HG03095 (cell line): ENCODE measurements around the gene FAM72D.
"Not testable (repeated sequence)": the region's sequence is repeated elsewhere in the genome, so short reads cannot be mapped to it uniquely, and the experiment has no call there.

Experiments used
- ATAC-seq: cut with Tn5 transposase; IDR thresholded peaks from one replicate; pipeline ENCODE4 v1.9.1; 2021; ENCODE audit warnings: moderate library complexity; ENCODE audit not compliant: unreplicated experiment

The FAM72D gene

DNA sequence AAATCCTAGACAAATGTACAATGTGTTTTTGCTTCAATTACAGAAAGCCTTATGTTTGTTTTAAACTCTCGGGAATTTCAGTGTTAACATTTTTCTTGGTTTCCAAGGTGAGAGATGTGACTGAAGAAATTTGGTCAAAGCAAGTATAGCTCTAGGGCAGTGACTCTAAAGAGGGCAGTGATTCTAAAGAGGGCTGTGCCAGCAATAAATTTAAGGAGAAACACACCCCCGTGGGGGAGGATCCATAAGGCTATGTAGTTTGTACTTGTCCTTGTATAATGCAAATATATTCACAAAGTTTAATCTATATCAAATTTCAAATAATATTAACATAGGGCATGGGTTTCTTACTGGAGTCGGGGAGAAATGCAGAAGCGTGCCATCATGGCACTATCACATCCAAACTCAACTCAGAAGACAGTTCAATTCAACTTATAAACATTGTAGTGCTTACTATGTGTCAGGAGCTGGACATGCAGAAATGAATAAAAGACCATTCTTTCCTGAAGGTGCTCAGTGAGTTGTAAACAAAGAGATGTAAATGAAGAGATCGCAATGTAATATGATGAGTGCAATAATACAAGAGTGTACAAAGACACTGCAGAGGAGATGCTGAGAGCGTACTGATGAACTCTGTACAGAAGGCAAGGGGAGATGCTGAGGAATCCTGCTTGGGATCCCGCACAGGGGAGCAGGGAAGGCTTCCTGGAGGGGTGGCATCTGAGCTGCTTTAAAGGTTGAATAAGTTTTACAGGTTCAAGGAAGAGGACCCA lies 13.1 kb upstream of the FAM72D start:
- ATAC-seq = not testable (repeated sequence)

GRCh38 chr1:145093517-145094149 lies 2.1 kb upstream of the FAM72D start:
- not testable (repeated sequence) for ATAC-seq

DNA sequence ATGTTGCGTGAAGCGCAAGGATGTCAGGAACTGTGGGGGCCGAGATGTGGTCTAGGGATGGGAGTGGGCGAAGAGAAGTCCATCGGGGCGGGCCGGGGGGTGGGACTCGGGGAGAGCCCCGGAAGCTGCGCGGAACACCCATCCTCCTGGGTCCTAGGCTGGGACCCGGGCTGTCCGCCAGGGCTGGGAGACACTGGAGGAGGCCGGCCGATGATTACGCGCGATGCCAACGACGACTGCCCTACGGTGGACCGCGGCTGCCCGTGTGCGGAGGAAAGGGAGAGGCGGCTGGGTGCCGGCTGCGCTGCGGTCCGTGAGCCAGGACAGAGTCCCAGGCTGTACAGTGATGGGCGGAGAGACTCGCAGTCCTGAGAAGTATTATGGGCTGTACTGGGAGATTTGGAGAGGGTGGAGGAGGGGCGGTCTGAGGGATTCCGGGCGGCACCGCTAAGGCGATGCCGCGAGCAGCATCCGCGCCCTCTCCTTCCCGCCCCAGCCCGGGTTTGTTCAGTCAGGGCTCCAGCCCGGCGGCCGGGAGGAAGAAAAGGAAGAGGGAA lies 1.0 kb upstream of the FAM72D start:
- ATAC-seq = peak; percentile 2

- ATAC-seq = not testable (repeated sequence)
These were observed 6.0 kb downstream of the FAM72D start for GRCh38 chr1:145101725-145102124.

- ATAC-seq = not testable (repeated sequence)
These were observed 7.5 kb downstream of the FAM72D start for GRCh38 chr1:145103294-145103693.

- ATAC-seq = not testable (repeated sequence)
These were observed 15.9 kb downstream of the FAM72D start for GRCh38 chr1:145111674-145112073.

- not testable (repeated sequence) for ATAC-seq
These were observed 16.9 kb downstream of the FAM72D start for GRCh38 chr1:145112703-145113102.

DNA sequence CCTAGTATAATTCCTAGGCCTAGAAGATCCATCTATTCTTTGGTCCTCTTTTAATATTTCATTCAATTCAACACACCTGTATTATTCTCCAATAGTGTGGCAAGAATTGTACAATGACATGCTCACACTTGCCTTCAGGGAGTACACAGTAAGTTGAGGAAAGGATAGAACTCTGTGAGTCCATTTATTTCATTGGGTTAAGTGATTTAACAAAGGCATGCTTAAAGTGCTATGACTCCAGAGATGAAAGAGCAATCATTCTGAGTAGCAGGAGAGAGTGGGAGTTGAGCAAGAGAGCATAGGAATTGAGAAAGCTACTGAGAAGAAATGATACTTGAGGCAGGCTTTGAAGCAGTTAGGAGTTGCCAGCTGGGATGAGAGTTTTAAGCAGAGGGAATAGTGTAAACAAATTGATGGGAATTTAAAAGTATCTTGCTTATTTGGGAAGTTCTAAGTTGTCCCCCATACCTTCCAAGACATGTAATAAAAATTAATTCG lies 18.8 kb downstream of the FAM72D start:
- ATAC-seq = not testable (repeated sequence)

- not testable (repeated sequence) for ATAC-seq
These were observed 20.1 kb downstream of the FAM72D start for GRCh38 chr1:145115587-145116493.

DNA sequence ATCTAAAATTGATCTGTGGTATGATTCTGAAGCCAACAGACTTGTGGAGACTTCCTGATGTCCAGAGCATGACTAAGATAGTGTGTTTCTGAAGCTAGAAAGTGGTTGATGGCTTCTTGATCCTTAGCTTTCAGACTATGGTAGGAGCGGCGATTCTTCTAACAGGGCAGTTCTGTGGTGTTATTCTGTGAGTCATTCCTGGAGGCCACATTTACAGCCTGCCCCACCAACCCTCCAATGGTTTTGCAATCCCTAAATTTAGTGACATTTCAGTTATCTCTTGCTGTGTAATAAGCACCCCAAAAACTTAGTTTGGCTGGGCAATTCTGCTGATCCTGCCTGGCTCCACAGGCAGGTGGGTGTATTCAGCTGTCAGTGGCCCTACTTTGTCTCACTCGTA lies 24.1 kb downstream of the FAM72D start:
- ATAC-seq = not testable (repeated sequence)

GRCh38 chr1:145122344-145123061 lies 26.7 kb downstream of the FAM72D start:
- not testable (repeated sequence) for ATAC-seq

DNA sequence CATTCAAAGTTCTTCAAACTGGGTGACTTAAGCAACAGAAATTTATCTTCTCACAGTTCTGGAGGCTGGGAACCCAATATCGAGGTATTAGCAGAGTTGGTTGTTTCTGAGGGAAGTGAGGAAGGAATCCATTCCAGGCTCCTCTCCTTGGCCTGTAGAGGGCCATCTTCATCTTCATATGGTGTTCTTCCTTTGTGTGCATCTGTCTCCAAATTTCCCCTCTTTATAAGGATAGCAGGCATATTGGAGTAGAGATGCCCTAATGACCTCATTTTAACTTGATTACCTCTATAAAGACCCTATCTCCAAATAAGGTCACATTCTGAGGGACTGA lies 27.3 kb downstream of the FAM72D start:
- ATAC-seq = not testable (repeated sequence)

DNA sequence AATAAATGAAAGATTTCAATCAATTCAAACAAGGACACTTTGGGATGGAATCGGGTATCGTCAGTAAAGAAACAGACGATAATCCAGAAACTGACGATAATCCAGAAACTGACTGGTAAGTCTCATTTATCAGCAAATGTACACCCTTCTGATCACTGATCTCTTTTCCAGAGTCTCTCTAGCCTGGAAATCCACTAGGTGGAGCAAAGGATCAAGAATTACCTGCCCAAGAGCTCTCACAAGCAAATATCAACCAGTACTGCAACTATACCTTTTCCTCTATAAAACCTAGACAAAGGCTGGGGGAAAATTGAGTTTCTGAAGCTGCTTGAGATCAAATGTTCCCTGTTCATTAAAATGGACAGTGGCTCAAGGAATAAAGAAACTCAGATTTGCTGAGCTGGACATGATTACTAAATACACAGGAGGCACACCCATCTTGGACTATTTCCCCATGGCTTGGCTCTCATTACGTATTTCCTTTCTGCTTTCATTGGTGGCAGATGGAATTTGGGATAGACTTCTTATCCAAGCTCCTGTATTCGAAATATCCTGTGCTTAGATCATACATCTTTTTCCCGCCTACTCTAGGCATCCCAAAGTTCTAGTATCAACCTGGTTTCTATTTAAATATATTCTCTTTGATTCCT lies 28.3 kb downstream of the FAM72D start:
- ATAC-seq = not testable (repeated sequence)

GRCh38 chr1:145125112-145125511 lies 29.3 kb downstream of the FAM72D start:
- ATAC-seq = not testable (repeated sequence)

DNA sequence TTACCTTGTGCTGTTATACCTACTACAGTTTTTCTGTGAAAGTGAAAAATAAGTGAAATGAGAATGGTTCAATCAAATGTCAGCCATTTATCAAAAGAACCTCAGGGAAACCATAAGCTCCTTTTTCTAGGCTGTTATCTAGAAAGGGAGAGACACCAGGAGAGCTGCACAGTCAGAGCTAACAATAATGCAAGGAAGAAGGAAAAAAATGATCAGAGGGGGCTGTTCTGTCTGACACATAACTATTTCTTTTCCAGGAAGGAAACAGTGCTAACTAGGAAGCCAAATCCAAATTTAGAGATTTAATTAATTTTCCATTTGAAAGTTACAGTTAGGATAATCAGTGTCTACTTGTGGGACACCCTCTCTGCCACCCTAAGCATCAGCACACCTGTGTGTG lies 31.4 kb downstream of the FAM72D start:
- ATAC-seq = not testable (repeated sequence)

GRCh38 chr1:145128697-145129469 lies 33.1 kb downstream of the FAM72D start:
- ATAC-seq = not testable (repeated sequence)

DNA sequence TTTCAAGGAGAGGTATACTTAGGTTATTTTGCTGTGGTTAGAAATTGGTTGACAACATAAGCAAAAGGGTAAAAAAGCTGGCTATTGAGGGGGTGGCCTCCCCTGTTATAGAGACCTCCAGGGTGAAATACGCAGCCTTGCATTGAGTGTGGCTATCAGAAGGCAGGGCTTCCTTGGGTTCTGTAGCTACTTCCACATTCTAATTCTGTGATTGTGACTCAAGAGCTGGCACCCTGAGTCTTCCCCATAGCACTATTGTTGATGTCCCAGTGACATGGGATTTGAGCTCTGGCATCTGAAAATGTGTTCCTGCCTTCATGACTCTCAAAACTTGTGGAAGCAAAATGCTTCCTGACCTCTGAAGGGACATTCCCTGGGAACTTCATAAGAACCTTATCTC lies 38.7 kb downstream of the FAM72D start:
- not testable (repeated sequence) for ATAC-seq

- ATAC-seq = not testable (repeated sequence)
These were observed 44.8 kb downstream of the FAM72D start for GRCh38 chr1:145140549-145140948.
